BE2C (cell line): ENCODE results near the gene CD53.

Experiments
- DNase-seq: peaks from one replicate; pipeline ENCODE4 v3.0.0-alpha.2; 2020
- H3K27me3 ChIP-seq: fragments of 250-450 bp; sonication (Bioruptor Pico); 2 replicates; pipeline ENCODE4 v1.5.1; 2020; ENCODE audit warnings: mild to moderate bottlenecking
- H3K36me3 ChIP-seq: fragments of 250-450 bp; sonication (Bioruptor Pico); 2 replicates; pipeline ENCODE4 v1.5.1; 2020; ENCODE audit warnings: mild to moderate bottlenecking
- H3K4me1 ChIP-seq: fragments of 250-450 bp; sonication (Bioruptor Pico); 2 replicates; pipeline ENCODE4 v1.5.1; 2020
- H3K4me3 ChIP-seq: 2 replicates; pipeline ENCODE4 v1.5.1; 2011; ENCODE audit warnings: low read depth, low read length
- H3K9me3 ChIP-seq: fragments of 250-450 bp; sonication (Bioruptor Pico); 2 replicates; pipeline ENCODE4 v1.5.1; 2020
- TF ChIP-seq, protein P1 (sequence below): IDR thresholded peaks from 2 replicates; pipeline ENCODE4 v1.5.1; 2012; ENCODE audit warnings: mild to moderate bottlenecking, low read depth, low read length

The CD53 gene

GRCh38 chr1:110903853-110904500 lies 31.0 kb downstream of the CD53 start:
- Histone ChIP-seq H3K4me3 (no peak overlapping the region), H3K36me3 (no peaks in the 10 kb centered on the region), H3K27me3 (no peaks in the 10 kb centered on the region), H3K9me3 (no peaks in the 10 kb centered on the region), H3K4me1 (no peaks in the 10 kb centered on the region)
- TF ChIP-seq, protein P1, sequence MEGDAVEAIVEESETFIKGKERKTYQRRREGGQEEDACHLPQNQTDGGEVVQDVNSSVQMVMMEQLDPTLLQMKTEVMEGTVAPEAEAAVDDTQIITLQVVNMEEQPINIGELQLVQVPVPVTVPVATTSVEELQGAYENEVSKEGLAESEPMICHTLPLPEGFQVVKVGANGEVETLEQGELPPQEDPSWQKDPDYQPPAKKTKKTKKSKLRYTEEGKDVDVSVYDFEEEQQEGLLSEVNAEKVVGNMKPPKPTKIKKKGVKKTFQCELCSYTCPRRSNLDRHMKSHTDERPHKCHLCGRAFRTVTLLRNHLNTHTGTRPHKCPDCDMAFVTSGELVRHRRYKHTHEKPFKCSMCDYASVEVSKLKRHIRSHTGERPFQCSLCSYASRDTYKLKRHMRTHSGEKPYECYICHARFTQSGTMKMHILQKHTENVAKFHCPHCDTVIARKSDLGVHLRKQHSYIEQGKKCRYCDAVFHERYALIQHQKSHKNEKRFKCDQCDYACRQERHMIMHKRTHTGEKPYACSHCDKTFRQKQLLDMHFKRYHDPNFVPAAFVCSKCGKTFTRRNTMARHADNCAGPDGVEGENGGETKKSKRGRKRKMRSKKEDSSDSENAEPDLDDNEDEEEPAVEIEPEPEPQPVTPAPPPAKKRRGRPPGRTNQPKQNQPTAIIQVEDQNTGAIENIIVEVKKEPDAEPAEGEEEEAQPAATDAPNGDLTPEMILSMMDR = no peak
- no peak for DNase-seq

- no peak overlapping the region for H3K4me3 ChIP-seq
- H3K36me3 ChIP-seq = no peaks in the 10 kb centered on the region
- no peaks in the 10 kb centered on the region for H3K27me3 ChIP-seq
- H3K9me3 ChIP-seq = no peaks in the 10 kb centered on the region
- TF ChIP-seq, protein P1 = no peak
- no peaks in the 10 kb centered on the region for H3K4me1 ChIP-seq
- no peak for DNase-seq
These were observed 39.8 kb downstream of the CD53 start for GRCh38 chr1:110912784-110913183.

DNA sequence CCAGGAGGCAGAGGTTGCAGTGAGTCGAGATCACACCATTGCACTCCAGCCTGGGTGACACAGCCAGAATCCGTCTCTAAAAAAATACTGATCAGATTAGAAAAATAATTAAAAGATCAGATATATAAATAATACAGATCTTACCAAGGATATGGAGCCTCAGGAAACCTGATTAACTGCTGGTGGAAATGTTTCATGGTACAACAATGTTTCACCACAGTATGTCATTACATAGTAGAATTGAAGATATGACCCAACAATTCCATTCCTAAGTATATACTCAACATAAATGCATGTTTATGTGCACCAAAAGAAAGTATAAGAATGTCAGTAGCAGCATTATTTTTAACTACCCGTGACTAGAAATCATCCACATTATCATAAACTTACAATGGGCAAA lies 41.7 kb downstream of the CD53 start:
- H3K9me3 ChIP-seq = no peaks in the 10 kb centered on the region
- H3K27me3 ChIP-seq = no peaks in the 10 kb centered on the region; the same call in 1 of the 2 replicates
- no peaks in the 10 kb centered on the region for H3K4me1 ChIP-seq
- no peak overlapping the region for H3K4me3 ChIP-seq
- H3K36me3 ChIP-seq = no peaks in the 10 kb centered on the region
- TF ChIP-seq, protein P1 = no peak
- DNase-seq = no peak

DNA sequence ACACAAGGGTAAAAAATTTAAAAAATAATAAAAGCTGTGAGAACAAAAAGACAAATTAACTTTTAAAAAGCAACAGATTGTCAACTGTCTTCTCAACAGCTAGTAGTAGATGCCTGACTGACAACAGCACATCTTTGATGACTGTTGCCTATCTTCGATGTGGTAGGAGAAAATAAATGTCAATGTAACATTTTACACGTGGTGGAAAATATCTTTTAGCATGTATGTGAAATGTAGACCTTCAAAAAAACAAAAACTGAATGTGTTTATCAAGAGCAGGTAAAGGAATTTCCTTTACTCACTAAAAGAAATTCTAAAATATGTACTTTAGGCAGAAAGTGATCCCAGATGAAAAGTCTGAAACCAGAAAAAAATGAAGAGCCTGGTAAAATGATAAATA lies 42.9 kb downstream of the CD53 start:
- H3K27me3 ChIP-seq = no peaks in the 10 kb centered on the region; the same call in 1 of the 2 replicates
- H3K9me3 ChIP-seq = no peaks in the 10 kb centered on the region
- TF ChIP-seq, protein P1 = no peak
- no peak for DNase-seq
- H3K4me1 ChIP-seq = no peaks in the 10 kb centered on the region
- H3K36me3 ChIP-seq = no peaks in the 10 kb centered on the region
- no peak overlapping the region for H3K4me3 ChIP-seq

DNA sequence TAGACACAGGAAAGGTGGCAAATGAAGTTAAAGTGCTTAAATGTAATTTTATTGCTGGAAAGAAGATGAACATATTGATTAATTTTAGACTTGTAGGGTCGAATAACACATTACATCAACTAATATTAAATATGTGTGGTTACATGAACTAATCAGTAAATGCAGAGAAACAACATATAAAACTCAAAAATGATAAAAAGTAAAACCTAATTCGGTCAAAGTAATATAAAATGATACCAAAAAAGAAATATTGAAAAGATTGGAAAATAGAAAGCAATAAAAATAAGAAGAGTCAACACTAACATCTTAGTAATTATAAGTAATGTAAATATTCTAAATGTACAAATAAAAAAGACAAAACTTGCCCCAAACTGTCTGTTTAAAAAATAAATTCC lies 43.3 kb downstream of the CD53 start:
- H3K36me3 ChIP-seq = no peaks in the 10 kb centered on the region
- no peak for DNase-seq
- no peak overlapping the region for H3K4me3 ChIP-seq
- TF ChIP-seq, protein P1 = no peak
- no peaks in the 10 kb centered on the region for H3K9me3 ChIP-seq
- no peaks in the 10 kb centered on the region; the same call in 1 of the 2 replicates for H3K27me3 ChIP-seq
- no peaks in the 10 kb centered on the region for H3K4me1 ChIP-seq

DNA sequence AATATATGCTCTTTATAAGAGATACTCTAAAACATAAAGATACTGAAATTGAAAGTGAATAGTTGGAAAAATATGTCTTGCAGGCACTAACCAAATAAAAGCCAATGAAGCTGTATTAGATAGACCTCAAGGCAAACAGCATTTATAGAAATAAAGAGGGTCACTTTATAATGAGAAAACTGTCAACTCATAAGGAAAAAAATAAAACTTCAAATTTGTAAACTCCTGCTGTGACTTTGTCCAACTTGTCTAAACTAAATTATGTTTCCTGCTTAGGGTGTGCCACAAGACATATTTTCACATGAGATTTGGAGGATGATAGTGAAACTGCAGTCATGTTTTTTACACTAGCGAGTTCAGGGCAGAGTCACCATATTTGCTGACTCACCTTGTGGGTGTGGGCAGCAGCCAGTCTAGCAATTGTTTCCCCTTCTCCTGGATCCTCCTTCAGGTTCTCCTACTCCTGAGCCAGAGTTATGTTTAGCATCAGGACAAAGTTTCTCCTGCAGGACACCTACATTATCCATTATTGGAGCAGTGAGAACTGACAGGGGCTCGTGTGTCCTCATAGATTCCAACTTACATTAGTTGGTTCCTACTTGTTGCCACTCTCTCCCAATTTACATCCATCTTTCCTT lies 43.8 kb downstream of the CD53 start:
- Histone ChIP-seq H3K9me3 (no peaks in the 10 kb centered on the region), H3K27me3 (no peaks in the 10 kb centered on the region; the same call in 1 of the 2 replicates), H3K36me3 (no peaks in the 10 kb centered on the region), H3K4me3 (no peak overlapping the region), H3K4me1 (no peaks in the 10 kb centered on the region)
- DNase-seq = no peak
- TF ChIP-seq, protein P1 = no peak
